SU-DHL-6 (cell line): ENCODE data around the gene RPIA.
A peak's percentile ranks its signal among the peaks of the same experiment; 100 is the strongest.

Experiments
- H2AFZ ChIP-seq: fragments of 200-600 bp; sonication (generic); 2 replicates; pipeline ENCODE4 v1.6.1; 2014; ENCODE audit warnings: low read depth, mild to moderate bottlenecking, moderate library complexity, mixed read lengths, antibody characterized with exemption, low read length; ENCODE audit not compliant: severe bottlenecking
- H3F3A ChIP-seq: fragments of 200-600 bp; shearing (Covaris generic); 2 replicates; pipeline ENCODE4 v1.6.0; 2016; ENCODE audit warnings: antibody characterized with exemption, mild to moderate bottlenecking; ENCODE audit not compliant: insufficient read depth
- H3K27ac ChIP-seq: fragments of 200-600 bp; sonication (generic); 2 replicates; pipeline ENCODE4 v1.5.1; 2016; ENCODE audit warnings: low read depth, mild to moderate bottlenecking, low read length, moderate library complexity, mixed read lengths
- H3K27me3 ChIP-seq: fragments of 200-600 bp; sonication (generic), shearing (Covaris generic); 2 replicates; pipeline ENCODE4 v1.6.0; 2014; ENCODE audit warnings: mild to moderate bottlenecking, low read length
- H3K36me3 ChIP-seq: fragments of 200-600 bp; sonication (generic); 2 replicates; pipeline ENCODE4 v1.6.1; 2014; ENCODE audit warnings: mild to moderate bottlenecking, low read length, mixed read lengths
- H3K4me2 ChIP-seq: fragments of 300-600, 200-600 bp; shearing (Covaris generic), sonication (generic); 2 replicates; pipeline ENCODE4 v1.6.0; 2014; ENCODE audit warnings: low read length, low read depth, mild to moderate bottlenecking; ENCODE audit not compliant: poor library complexity, severe bottlenecking
- H3K4me3 ChIP-seq: fragments of 200-600 bp; sonication (generic); 2 replicates; pipeline ENCODE4 v1.5.1; 2014; ENCODE audit warnings: antibody characterized with exemption, low read length, mild to moderate bottlenecking, mixed read lengths; ENCODE audit not compliant: insufficient read depth, poor library complexity, severe bottlenecking
- H3K79me2 ChIP-seq: fragments of 200-600 bp; sonication (generic); 2 replicates; pipeline ENCODE4 v1.6.1; 2014; ENCODE audit warnings: mild to moderate bottlenecking, low read length, moderate library complexity; ENCODE audit not compliant: insufficient read depth
- H3K9ac ChIP-seq: fragments of 200-600 bp; sonication (generic); 2 replicates; pipeline ENCODE4 v1.7.0; 2014; ENCODE audit warnings: mild to moderate bottlenecking, low read length
- H3K9me2 ChIP-seq: fragments of 200-600 bp; sonication (generic); replicated peaks from 2 replicates; pipeline ENCODE4 v1.6.1; 2014; ENCODE audit warnings: low read length; ENCODE audit not compliant: insufficient read depth
- H3K9me3 ChIP-seq: fragments of 200-600 bp; sonication (generic); 2 replicates; pipeline ENCODE4 v1.6.1; 2014; ENCODE audit warnings: low read length, mixed read lengths; ENCODE audit not compliant: insufficient read depth
- H4K20me1 ChIP-seq: fragments of 200-600 bp; sonication (generic); 2 replicates; pipeline ENCODE4 v1.6.1; 2014; ENCODE audit warnings: low read depth, mild to moderate bottlenecking, antibody characterized with exemption, low read length, moderate library complexity, mixed read lengths
- CTCF ChIP-seq: fragments of 200-600 bp; sonication (generic); IDR thresholded peaks from one replicate; pipeline ENCODE4 v1.5.1; 2017; ENCODE audit warnings: antibody characterized with exemption, mild to moderate bottlenecking, low read length, moderate library complexity; ENCODE audit not compliant: insufficient read depth, poor library complexity, severe bottlenecking
- EZH2phosphoT487 ChIP-seq: fragments of 200-600 bp; sonication (generic), shearing (Covaris generic); conservative IDR thresholded peaks from 2 replicates; pipeline ENCODE4 v1.6.1; 2018; ENCODE audit warnings: mild to moderate bottlenecking, antibody characterized with exemption, low read length, moderate library complexity, mixed read lengths

RPIA gene

GRCh38 chr2:88666576-88666975 lies 24.9 kb upstream of the RPIA start:
- no peaks in the 10 kb centered on the region for H3K36me3 ChIP-seq
- no peaks in the 10 kb centered on the region for H3K79me2 ChIP-seq
- TF ChIP-seq CTCF (no peak), EZH2phosphoT487 (no peak)
- H3F3A ChIP-seq = no peaks in the 10 kb centered on the region
- H4K20me1 ChIP-seq = no peaks in the 10 kb centered on the region
- H3K4me3 ChIP-seq = no peak overlapping the region
- H3K4me2 ChIP-seq = no peak overlapping the region
- no peaks in the 10 kb centered on the region for H3K9me2 ChIP-seq
- H3K27ac ChIP-seq = no peak overlapping the region
- H2AFZ ChIP-seq = no peak overlapping the region
- no peaks in the 10 kb centered on the region for H3K9me3 ChIP-seq
- no peak overlapping the region for H3K9ac ChIP-seq
- no peaks in the 10 kb centered on the region for H3K27me3 ChIP-seq

- Histone ChIP-seq H3K9ac (no peak overlapping the region), H3K27ac (no peak overlapping the region), H3K9me3 (no peaks in the 10 kb centered on the region), H2AFZ (no peak overlapping the region), H3K4me2 (no peak overlapping the region), H4K20me1 (no peaks in the 10 kb centered on the region), H3F3A (no peaks in the 10 kb centered on the region), H3K79me2 (no peaks in the 10 kb centered on the region), H3K4me3 (no peak overlapping the region), H3K27me3 (no peaks in the 10 kb centered on the region), H3K9me2 (no peaks in the 10 kb centered on the region), H3K36me3 (no peaks in the 10 kb centered on the region)
- TF ChIP-seq CTCF = peak; percentile 10
- TF ChIP-seq EZH2phosphoT487 = no peak
Measured at GRCh38 chr2:88667219-88667618, 24.3 kb upstream of the RPIA start.

GRCh38 chr2:88668862-88669261 lies 22.6 kb upstream of the RPIA start:
- Histone ChIP-seq H3K4me3 (no peak overlapping the region), H3F3A (no peaks in the 10 kb centered on the region), H3K9ac (no peak overlapping the region), H3K9me2 (no peaks in the 10 kb centered on the region), H3K9me3 (no peaks in the 10 kb centered on the region), H2AFZ (no peak overlapping the region), H3K27me3 (no peaks in the 10 kb centered on the region), H3K36me3 (no peaks in the 10 kb centered on the region), H3K79me2 (no peaks in the 10 kb centered on the region), H3K4me2 (no peak overlapping the region), H3K27ac (no peak overlapping the region), H4K20me1 (no peaks in the 10 kb centered on the region)
- no peak for TF ChIP-seq CTCF
- TF ChIP-seq EZH2phosphoT487 = no peak
